GM19035 (cell line): ENCODE data around the gene SLC51A.

Experiments used
- ATAC-seq: cut with Tn5 transposase; IDR thresholded peaks from one replicate; pipeline ENCODE4 v1.9.1; 2021; ENCODE audit not compliant: unreplicated experiment

The SLC51A gene

DNA sequence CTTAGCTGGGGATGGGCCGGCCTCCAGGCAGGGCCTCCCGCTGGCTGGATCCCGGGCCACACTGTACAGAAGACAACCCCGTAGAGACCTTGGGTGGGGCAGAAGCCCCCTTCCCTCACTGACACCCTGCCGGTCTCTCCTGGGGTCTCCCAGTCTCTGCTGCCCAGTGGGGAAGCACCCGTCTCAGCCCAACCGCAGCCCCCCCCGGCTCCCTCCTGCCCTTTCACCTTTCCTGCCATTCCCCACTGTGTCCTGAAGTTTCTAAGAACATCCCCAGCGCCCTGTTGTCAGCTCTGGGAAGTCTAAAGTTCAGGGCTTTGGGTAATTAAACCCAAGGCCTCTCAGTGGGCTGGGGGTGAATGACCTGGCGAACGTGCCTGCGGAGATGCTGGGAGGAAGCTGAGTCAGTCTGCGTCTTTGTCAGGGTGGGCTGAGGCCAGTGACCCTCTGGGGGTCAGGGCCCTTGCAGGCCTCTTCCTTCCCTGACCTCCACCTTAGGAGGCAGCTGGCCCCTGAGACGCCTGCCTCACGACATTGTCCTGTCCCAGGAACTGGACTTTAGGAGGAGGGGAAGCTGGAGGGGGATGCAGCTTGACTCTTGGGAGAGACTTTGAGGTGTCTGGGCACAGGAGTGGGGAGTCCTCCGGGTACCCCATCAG, 1.4 kb upstream of the SLC51A start:
- ATAC-seq: no peak

DNA sequence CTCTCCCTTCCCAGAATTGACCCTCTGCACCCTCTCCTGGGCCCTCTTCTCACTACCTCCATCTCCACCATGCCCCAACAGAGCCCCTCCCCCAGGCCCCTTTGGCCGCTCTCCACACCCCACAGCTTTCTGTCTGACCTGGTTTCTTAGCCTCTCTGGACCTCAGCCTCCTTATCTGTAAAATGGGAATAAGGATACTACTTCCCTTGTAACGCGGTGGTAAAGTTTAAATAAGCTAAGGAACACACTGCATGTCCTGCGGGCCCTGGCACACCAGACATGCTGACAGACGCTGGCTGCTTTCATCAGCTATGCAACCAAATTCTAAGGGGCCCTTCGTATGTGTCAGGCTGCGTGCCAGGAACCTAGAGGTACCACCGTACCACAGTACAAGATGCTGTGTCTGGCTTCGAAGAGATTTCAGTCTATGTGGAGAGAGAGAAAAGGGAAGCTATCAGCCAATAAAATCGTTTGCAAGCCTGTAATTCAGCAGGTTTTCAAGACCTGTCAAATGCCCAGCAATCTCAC, 777 bp upstream of the SLC51A start:
- no peak for ATAC-seq

DNA sequence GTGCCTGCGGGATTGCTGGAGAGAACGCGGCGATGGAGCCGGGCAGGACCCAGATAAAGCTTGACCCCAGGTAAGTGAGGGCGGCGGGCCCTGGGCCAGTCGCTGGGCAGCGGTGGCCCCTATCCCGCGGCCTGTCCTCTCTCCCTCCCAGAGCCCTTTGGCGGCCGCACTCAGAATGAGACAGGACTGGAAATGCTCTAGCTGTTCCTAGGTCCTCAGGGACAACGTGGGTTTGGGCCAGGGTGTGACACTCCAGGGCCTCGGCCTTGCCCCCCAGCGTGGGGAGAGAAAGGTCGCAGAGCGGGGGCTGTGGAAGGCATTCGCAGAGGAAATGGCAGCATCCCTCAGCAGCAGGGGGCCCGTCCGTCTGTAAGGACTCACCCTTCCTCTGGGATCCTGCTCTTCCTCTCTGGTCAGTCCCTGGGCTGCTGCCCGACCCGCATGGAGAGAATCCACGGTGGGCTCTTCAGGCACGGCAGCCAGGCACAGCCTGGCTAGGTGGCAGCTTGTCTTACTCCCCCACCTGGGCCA, 412 bp downstream of the SLC51A start:
- ATAC-seq: no peak

DNA sequence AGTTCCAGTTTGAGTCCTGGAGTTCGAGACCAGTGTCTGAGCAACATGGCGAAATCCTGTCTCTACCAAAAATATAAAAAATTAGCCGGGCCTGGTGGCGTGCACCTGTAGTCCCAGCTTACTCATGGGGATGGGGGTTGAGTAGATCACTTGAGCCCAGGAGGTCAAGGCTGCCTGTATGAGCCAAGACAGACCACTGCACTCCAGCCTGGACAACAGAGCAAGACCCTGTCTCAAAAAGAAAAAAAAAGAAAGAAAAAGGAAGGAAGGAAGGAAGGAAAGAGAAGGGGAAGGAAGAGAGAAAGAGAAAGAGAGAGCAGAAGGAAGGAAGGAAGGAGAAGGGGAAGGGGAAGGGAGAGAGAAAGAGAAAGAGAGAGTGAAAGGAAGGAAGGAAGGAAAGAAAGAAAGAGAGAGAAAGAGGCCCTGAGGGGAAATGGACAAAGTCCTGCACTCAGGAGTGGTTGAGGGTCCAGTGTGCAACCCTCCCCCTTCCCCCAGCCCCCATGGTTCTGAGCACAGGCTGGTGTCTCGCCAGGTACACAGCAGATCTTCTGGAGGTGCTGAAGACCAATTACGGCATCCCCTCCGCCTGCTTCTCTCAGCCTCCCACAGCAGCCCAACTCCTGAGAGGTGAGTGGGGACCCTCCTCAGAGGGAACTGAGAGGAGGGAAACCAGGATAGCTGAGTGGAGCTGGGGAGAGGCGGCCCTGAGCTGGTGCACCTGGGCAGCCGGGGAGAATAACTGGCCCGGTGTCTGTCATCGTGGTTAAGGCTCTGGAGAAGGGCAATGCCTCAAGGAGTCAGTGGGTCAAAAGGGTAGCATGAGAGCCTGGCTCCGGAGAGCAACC, 1.2 kb downstream of the SLC51A start:
- ATAC-seq: no peak

DNA sequence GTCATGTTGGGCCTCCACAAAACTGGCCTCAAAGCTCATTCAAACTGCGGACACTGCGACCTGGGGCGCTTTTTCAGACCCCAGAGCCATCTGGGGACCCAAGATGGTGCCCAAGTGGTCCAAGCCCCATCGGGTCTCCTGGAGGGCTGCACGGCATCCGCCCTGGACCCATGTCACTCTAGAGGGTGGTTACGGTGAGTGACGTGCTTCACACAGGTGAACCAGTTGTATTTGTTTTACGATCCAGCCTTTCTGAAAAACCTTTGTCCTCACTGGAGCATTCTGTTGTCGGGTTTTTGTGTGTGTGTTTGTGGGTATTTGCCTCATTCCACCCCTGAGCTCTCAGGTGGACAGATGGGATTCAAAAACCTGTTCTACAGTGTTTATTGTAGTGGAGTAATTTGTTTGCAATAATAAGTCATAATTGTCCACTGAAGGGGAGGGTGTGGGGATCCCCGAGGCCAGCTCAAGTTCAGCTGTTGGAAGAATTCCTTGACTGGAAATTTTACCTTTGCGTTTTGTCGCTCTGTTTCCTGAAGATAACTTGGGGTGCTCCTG, 1.9 kb downstream of the SLC51A start:
- no peak for ATAC-seq

DNA sequence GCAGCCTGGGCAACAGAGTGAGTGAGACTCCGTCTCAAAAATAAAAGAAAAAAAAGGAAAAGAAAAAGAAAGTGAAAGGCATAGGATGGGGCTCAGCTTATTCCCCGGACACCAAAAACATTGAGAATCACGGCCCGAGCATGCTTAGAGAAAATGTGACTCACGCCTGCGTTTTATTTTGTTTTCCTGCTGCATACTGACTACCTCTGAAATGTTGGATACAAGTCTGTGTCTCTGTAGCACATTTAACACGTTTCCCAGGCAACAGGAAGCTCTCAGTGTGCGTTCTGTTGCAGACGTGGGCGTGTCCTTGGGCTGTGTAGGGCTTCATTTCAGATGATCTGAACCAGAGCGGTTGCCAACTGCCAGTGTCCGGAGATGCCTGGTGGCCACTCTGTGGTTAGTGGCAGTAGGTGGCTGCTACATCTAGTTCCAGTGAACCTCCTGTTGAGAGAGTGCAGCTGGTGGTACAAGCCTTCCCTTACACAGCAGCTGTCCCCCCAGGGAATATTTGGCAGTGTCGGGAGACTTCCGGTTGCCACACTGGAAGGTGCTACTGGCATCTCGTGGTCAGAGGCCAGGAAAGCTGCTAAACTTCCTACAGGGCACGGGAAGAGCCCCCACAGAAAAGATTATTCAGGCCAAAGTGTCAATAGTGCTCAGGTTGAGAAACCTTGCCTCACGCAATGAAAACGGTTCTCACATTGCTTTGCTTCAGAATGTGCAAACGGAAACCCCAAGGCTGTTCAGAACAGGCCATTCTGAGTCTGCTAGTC, 3.0 kb downstream of the SLC51A start:
- ATAC-seq: peak; percentile 76

DNA sequence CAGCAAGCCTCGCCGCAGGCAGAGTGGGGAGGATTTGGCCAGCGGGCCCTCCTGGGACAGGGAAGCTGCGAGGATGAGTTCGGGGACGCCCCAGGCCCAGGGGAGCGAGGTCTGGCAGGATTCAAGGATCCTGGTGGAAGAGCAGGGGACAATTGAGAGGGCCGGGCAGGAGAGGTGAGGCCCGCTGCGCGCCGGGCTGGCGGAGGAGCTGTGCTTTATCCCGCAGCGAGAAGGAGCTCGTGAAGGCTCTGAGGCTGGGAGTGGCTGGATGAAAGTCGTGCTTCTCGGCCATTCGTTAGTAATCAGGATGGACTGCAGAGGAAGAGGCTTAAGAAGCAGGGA, 3.6 kb downstream of the SLC51A start:
- ATAC-seq: no peak

DNA sequence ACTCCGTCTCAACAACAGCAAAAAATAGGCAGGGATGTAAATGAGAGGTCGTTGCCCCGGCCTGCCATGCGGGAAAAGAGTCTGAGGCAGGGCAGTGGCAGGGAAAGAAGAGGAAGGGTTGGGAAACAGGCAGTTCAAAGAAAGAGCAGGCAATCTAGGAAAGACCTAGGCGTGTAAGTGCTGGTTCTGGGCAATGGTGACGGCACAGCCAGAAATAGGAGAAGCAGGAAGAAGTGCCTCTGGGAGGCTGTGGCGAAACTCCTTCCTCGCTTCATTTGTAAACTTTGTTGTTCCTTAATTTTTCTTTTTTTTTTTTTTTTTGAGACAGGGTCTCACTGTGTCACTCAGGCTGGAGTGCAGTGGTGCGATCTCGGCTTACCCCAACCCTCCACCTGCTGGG, 4.3 kb downstream of the SLC51A start:
- no peak for ATAC-seq

DNA sequence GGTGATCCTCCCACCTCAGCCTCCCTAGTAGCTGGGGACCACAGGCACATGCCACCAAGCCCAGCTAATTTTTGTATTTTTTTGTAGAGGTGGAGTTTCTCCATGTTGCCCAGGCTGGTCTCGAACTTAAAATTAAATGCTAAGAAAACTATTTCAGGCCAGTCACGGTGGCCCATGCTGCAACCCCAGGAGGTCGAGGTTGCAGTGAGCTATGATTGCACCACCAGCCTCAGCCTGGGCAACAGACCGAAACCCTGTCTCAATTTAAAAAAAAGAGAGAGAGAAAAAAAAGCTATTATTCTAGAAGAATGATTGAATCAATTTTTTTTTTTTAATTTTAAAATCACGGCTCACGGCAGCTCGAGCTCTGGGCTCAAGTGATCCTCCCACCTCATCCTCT, 4.7 kb downstream of the SLC51A start:
- ATAC-seq: no peak

DNA sequence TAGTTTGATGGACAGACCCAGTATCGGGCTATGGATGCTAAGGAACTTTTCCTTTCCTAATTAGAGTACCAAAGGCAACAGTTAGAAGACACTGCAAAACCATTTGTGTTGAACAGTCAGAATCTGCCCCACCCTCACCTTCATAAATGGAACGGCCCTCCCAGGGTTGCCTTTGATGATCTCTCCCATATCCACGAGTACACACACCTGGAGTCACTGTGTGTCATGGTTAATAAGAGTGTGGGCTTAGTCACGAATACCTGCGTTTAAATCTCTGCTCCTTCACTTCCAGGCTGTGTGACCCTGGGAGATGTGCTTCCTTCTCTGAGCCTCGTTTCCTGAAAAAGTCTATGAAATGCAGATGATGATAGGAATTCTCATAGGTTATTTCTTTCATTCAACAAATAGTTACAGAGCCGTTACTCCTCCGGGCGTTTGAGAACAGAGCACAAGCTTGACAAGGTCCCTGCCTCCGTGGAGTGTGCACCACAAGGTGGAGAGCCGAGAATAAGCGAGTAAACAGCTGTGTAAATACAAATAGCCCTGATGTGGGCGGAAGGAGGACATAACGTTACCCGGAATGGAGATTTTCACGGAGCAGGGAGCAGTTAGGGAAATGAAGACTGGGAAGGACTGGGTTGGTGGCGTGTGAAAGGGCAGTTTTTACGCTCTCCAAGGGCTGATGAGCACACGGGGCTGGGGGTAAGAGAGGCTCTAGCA, 6.7 kb downstream of the SLC51A start:
- ATAC-seq: no peak

DNA sequence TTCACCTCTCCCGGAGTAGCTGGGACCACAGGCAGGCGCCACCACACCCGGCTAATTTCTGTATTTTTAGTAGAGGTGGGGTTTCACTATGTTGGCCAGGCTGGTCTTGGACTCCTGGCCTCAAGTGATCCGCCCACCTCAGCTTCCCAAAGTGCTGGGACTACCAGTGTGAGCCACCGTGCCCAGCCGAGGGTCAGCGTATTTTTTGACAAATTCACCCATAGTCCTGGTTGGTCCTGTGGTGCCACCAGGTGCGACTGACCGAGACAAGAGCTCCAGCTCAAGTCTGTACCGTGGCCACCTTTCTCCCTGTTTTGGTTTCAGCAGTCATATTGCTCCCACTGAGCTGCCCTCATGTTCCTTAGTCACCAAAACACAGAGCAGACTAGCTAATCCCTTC, 8.8 kb downstream of the SLC51A start:
- ATAC-seq: no peak

DNA sequence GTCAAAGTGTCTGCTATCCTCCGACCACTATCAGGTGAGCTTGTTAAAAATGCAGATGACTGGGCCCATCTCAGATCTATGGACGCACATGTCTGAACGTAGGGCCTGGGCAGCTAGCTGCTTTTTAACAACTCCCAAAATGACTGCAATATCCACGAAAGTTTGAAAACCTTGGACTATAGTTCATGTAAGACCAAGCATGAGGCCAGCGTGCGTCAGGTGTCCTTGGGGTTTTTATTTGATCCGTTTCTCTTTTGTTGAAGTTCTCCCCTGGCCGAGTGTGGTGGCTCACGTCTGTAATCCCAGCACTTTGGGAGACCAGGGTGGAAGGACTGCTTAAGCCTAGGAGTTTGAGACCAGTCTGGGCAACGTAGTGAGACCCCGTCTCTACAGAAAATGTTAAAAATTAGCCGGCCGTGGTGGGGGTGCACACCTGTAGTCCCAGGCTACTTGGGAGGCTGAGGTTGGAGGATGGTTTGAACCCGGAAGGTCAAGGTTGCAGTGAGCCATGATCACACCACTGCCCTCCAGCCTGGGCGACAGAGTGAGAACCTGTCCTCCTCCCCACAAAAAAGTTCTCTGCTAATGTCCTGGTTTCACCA, 9.5 kb downstream of the SLC51A start:
- ATAC-seq: no peak

DNA sequence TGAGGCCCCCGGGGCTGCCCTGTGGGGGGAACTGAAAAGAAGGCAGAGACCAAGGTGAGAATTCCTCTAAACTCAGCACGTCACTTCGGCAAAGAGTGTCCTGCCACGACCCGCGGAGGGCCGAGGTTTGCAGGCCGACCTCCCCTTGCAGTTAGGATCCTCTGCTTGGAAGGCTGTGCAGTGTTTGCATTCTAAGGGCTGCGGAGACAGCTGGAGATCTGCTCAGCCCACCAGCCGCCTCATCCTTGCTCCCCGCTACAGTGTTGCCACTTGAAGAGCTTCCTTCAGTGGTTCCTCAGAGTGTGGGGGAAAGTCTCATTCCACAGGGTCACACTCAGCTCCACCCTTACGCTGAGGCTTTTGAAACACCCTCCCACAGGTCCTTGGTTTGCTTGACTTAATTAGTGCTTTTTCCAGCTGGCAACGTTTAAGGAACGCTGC, 10.8 kb downstream of the SLC51A start:
- no peak for ATAC-seq

DNA sequence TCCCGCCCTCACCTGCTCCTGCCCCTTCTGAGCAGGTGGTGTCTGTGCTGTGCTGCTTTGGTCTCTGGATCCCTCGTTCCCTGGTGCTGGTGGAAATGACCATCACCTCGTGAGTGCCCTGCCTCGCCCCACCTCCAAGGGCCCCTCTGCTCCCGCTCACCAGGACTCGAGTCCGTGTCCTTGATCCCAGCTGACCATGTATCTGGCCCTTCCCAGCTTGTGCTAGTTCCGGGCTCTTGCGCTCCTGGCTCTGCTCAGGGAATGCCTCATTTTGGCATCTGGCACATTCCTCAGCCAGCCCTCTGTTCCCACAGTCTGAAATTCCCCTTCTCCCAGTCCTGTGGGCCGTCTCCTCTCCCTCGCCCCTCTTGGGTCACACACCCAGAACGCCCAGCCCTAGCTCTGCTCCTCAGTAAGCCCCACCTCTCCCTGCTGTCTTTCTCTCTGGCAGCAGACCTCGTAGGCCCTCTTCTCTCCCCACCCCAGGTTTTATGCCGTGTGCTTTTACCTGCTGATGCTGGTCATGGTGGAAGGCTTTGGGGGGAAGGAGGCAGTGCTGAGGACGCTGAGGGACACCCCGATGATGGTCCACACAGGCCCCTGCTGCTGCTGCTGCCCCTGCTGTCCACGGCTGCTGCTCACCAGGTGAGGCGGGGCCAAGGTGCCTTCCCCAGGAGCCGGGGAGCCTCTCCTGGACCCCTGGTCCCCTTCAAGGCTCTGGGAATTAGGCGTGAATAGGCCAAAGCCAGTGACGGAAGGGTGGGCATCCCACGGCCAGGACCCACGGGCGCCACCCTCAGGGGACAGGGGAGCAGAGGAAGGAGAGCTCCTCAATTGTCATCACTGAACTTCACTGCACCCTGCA, 11.5 kb downstream of the SLC51A start:
- ATAC-seq: no peak

DNA sequence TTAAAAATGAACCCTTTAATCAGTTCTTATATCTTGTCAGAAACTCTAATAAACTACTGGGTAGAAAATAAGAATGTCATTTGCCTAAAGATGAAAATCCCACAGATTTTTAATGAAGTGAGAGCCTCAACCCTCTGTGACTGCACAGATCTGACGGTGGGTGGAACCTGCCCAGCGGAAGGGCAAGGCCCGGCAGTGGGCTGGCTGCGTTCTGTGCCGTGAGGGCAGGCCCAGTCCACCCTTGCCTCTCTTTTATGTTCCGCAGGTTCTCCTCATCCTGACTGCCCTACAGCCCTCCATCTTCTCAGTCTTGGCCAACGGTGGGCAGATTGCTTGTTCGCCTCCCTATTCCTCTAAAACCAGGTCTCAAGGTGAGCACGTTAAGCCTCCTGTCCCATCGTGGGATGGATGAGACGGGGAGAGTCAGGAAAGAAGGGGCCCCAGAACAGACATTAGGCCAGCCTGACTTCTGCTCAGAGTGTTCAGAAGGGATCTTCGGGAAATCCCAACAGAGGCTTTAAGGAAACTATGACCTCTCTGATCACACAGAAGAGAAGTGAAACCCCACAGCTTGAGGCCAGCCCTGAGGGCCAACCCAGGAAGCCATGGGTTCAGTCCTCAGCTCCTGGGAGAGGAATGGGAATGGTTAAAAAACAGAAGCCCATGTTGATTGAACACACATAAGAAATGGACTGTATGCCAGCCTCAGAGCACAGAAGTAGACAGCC, 16.0 kb downstream of the SLC51A start:
- ATAC-seq: no peak

DNA sequence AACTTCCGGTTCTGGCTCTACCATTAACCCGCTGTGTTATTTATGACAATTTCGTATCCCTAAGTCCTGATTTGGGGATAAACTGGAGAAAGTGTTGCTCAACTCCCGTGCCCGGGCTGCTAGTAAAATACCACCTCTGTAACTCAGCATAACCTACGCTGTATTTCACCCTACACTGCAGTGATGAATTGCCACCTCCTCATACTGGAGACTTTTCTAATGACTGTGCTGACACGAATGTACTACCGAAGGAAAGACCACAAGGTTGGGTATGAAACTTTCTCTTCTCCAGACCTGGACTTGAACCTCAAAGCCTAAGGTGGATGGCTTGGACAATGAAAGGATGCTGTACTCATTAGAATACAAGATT, 16.5 kb downstream of the SLC51A start:
- ATAC-seq: no peak

DNA sequence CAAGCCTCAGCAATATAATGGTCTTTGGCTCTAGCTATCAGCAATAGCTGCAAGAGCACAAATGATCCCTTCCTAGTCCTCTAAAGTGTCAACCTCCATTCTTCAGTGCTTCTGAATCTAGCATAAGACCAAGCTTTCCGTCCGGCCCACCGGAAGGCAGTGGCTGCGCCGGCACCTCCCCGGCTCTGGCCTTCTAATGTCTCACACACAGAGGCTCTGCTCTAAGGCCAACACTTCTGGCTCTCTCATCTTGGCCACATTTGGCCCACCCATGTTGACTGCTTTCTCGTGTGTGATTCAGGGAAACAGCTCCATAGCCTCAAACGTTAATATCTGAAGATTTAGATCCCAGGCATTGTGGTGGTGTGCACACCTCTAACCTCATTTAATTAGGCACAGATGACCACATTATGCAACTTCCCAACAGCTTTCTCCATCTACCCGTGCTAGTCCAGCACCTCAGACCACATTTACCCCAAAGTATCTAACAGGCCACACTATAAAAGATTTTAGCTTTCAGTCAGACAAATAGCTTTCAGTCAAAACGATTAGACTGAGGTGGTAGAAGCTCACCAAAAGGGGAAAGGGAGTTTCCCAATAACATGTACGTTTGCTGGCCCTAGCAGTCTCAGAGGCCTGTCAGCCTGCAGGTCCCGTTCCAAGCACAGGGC, 19.3 kb downstream of the SLC51A start:
- no peak for ATAC-seq

DNA sequence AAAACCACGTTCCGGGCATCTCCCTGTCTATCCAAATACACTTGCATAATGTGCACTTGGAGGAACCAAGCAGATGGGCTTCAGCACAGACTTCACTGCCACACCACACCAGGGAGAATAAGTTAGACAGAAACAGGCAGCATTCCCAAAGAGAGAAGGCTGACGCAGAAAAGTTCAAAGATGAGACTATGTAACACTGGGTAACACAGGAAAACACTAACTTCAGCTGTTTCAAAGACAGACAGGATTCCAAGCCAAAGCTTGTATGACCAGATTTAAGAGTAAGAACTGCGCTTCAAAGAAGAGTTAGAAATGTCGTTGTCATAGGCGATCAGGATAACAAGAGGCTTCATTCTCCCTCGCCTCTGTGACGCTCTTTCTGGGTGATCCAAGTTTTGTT, 19.9 kb downstream of the SLC51A start:
- ATAC-seq: no peak
